Islet of Langerhans (tissue), 1 donor: ENCODE measurements around the gene GDAP1L1.
"Not testable (repeated sequence)": the region's sequence is repeated elsewhere in the genome, so short reads cannot be mapped to it uniquely, and the experiment has no call there.

Source experiments
- FAIRE-seq: peaks from one replicate; lab custom pipeline; 2011; peaks lifted over from hg19 to GRCh38; lab: Jason Lieb, UNC

The GDAP1L1 gene

DNA sequence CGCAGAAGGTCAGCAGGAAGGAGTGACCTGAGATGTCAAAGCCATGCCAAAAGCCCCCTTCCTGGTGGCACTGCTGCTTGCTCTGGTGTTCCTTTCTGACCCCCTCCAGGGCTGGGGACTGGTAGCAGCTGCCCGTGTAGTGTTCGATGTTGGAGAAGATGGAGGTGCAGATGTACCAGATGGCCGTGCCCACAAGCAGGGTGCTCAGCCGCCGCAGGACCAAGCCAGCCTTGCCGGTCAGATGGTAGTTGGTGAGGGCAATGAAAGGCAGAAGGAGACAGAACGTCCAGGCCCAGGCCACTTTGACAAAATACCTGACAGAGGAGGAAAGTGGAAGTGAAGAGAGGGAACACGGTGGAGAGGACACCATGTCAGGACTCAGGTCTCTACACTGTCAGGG is 59.8 kb downstream of the GDAP1L1 start:
- FAIRE-seq, result no peak

GRCh38 chr20:44309763-44310663 is 62.9 kb downstream of the GDAP1L1 start:
- no peak for FAIRE-seq

DNA sequence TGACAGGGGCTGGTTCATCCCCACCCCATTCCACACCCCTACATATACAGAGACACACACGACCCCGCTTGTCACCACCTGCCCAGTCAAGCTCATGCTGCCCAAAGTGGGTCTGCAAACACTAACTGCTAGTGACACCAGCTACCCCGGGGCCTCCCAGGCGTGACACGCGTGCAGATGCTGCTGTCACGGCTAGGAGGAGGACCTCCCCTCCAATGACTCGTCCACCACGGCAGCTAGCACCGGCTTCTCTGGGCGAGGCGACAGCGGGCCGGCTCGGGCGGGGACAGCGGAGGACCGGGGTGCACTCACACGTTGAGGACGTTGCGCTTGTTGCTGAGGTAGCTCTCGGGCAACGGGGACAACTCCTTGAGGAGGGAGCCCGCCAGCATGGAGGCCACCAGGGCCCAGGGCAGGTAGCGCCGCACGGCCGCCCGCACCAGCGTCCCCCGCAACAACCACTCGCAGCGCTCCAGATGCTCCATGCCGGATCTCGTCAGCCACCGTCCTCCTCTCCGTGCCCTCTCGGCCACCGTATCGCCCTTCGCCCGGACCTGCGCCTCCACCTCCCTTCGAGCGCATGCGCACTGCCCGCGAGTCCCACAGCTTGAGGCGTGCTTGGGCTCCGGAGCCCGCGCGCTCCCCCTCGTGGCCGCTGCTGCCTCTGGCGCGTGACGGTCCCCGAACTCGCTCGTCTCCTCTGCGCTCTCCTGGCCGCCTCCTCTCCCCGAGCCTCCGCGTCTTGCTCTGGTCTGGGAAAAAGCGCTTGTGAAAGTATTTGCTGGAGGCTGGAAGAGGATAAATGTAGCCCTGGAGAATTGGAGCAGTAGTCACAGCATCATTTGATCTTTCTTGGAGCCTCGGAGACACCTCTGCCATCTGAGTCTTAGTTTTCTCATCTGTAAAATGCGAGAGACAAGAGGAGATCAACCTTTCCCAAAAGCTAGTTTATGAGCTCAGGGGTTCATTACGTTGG is 63.8 kb downstream of the GDAP1L1 start, which contains the start of gene FITM2:
TSS of gene FITM2 (minus strand) at position 539 of the 976 bp plus-strand sequence. CDS start at position 485, 54 bp downstream.
- FAIRE-seq, result no peak

- no peak for FAIRE-seq
These were observed 67.8 kb downstream of the GDAP1L1 start for GRCh38 chr20:44314870-44315269.

GRCh38 chr20:44319839-44320422 is 72.8 kb downstream of the GDAP1L1 start:
- FAIRE-seq, result no peak

GRCh38 chr20:44324343-44324742 is 77.2 kb downstream of the GDAP1L1 start:
- no peak for FAIRE-seq

DNA sequence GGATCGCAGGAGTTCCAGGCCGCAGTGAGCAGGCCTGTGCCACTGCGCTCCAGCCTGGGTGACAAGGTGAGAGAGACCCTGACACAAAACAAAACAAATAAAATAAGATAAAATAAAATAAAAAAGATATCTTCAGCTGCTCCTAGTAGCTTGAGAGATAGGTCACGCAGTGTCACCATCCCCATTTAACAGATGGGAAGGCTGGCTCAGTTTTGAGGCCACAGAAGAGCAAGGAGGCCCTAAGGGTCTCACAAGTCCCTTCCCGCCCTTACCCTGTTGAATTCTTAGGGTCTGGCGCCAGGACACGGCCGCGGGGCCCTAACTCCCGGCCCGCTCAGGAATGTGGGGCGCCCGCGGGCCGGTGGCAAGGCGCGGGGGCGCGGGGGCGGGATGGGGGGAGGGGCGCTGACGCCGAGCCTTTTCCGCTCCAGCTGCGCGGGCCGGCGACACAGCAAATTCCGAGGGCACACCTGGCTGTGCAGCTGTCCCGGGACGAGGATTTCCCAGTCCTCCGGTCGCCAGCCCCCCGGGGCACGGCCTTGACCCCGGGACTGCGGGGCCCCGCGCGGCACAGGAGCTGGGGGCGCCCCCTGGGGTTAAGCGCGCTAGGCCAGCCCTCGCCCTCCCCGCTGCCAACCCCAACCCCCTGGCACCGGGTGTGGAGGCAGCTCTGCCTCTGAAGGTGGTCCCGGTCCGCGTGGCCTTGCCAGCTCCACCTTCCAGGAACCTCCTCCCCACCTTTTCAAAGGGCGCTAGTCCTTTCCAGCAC is 79.5 kb downstream of the GDAP1L1 start:
- no peak for FAIRE-seq

- not testable (repeated sequence) for FAIRE-seq
These were observed 80.6 kb downstream of the GDAP1L1 start for GRCh38 chr20:44327748-44328147.

DNA sequence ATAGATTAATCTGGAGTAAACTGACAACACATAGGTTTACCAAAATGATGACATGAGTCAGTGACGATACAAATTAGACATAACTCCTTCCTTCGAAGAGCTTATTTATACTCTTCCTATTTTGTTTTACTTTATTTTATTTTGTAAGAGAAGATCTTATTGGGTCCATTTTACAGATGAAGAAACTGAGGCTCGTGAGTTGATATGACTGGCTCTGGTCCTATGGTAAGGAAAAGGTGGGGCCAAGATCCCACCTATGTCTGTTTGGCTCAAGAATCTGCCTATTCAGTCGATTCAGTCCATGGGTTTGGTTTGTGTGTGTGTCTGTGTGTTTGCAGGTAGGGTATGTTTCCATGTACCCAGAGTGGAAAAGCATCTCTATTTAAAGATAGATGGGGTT is 81.3 kb downstream of the GDAP1L1 start:
- no peak for FAIRE-seq
